ENCODE data around the gene GNMT. TPM values are rescaled to one million over a fixed set of nuclear protein-coding genes. Genes with fewer than 3 reads are reported as not detected.

GNMT gene
- total RNA-seq, 1 donor from 2014 or later = 0.77 TPM

- no peaks in the 10 kb centered on the region for H3K9me3 ChIP-seq (replicated peaks)
- H3K4me1 ChIP-seq = no peaks in the 10 kb centered on the region
- intact Hi-C loops (cut with micrococcal nuclease) = no loop called here
- no peak overlapping the region for H3K4me3 ChIP-seq
- no peak for DNase-seq
- no peaks in the 10 kb centered on the region for H3K36me3 ChIP-seq
- H3K27me3 ChIP-seq (ENCODE audit: low read depth) = peaks cover 11% of the 10 kb centered on the region
- no peak for TF ChIP-seq CTCF (IDR thresholded peaks at IDR 0.05; ENCODE audit: borderline replicate concordance)
- no peak overlapping the region for H3K27ac ChIP-seq (replicated peaks)
Measured at GRCh38 chr6:42921801-42922200, 38.8 kb upstream of the GNMT start.

- no peak for TF ChIP-seq CTCF (IDR thresholded peaks at IDR 0.05; ENCODE audit: borderline replicate concordance)
- H3K27ac ChIP-seq (replicated peaks) = no peak overlapping the region
- peaks cover 11% of the 10 kb centered on the region for H3K27me3 ChIP-seq (ENCODE audit: low read depth)
- H3K36me3 ChIP-seq = no peaks in the 10 kb centered on the region
- intact Hi-C loops (cut with micrococcal nuclease) = no loop called here
- peaks cover 5% of the 10 kb centered on the region for H3K4me1 ChIP-seq
- no peaks in the 10 kb centered on the region for H3K9me3 ChIP-seq (replicated peaks)
- DNase-seq = no peak
- H3K4me3 ChIP-seq = no peak overlapping the region
Measured at GRCh38 chr6:42923666-42924065, 36.9 kb upstream of the GNMT start.

GRCh38 chr6:42925248-42925857, 35.2 kb upstream of the GNMT start:
- H3K4me1 ChIP-seq = peaks cover 18% of the 10 kb centered on the region
- H3K27ac ChIP-seq (replicated peaks) = no peak overlapping the region
- peaks cover 11% of the 10 kb centered on the region for H3K27me3 ChIP-seq (ENCODE audit: low read depth)
- TF ChIP-seq CTCF (IDR thresholded peaks at IDR 0.05; ENCODE audit: borderline replicate concordance) = no peak
- intact Hi-C loops (cut with micrococcal nuclease) = no loop called here
- no peak overlapping the region for H3K4me3 ChIP-seq
- no peak for DNase-seq
- no peaks in the 10 kb centered on the region for H3K9me3 ChIP-seq (replicated peaks)
- H3K36me3 ChIP-seq = no peaks in the 10 kb centered on the region

GRCh38 chr6:42928986-42929820, 31.4 kb upstream of the GNMT start, which contains the start of gene CNPY3:
CNPY3 (plus strand) TSS chr6:42929480; CDS start chr6:42929571, 91 bp downstream.
- Histone ChIP-seq H3K27me3 (ENCODE audit: low read depth) (peaks cover 11% of the 10 kb centered on the region), H3K36me3 (peaks cover 3% of the 10 kb centered on the region), H3K9me3 (replicated peaks) (no peaks in the 10 kb centered on the region), H3K4me3 (peak within 1 kb of the TSS; percentile 82), H3K4me1 (peaks cover 41% of the 10 kb centered on the region), H3K27ac (replicated peaks) (peak within 1 kb of the TSS; percentile 95)
- no peak for TF ChIP-seq CTCF (IDR thresholded peaks at IDR 0.05; ENCODE audit: borderline replicate concordance)
- peak; percentile 93 for DNase-seq
- intact Hi-C loops (cut with micrococcal nuclease) = no loop called here

GRCh38 chr6:42929821-42930360, 30.7 kb upstream of the GNMT start:
- peak overlapping the region; percentile 82 for H3K4me3 ChIP-seq
- no peaks in the 10 kb centered on the region for H3K9me3 ChIP-seq (replicated peaks)
- H3K36me3 ChIP-seq = peaks cover 9% of the 10 kb centered on the region
- no peak for DNase-seq
- H3K27ac ChIP-seq (replicated peaks) = peak overlapping the region; percentile 95
- TF ChIP-seq CTCF (IDR thresholded peaks at IDR 0.05; ENCODE audit: borderline replicate concordance) = no peak
- H3K27me3 ChIP-seq (ENCODE audit: low read depth) = peaks cover 8% of the 10 kb centered on the region
- intact Hi-C loops (cut with micrococcal nuclease) = no loop called here
- H3K4me1 ChIP-seq = peaks cover 41% of the 10 kb centered on the region
